Stimulated activated CD8-positive, alpha-beta memory T cell treated with anti-CD3 and anti-CD28 coated beads, Interleukin-4, amount 100 ng/mL, for 48 hours (primary cell): ENCODE measurements around the gene DENND1A.
"Not testable (repeated sequence)": the region's sequence is repeated elsewhere in the genome, so short reads cannot be mapped to it uniquely, and the experiment has no call there.

Experiments used
- DNase-seq: peaks from one replicate; pipeline ENCODE4 v3.0.0-alpha.2; 2020

The DENND1A gene

GRCh38 chr9:123642291-123643278 lies 287.3 kb downstream of the DENND1A start:
- DNase-seq, result no peak

- peak; percentile 26 for DNase-seq
These were observed 289.1 kb downstream of the DENND1A start for GRCh38 chr9:123640792-123641222.

GRCh38 chr9:123639743-123640142 lies 290.2 kb downstream of the DENND1A start:
- no peak for DNase-seq

- DNase-seq, result peak; percentile 32
These were observed 291.8 kb downstream of the DENND1A start for GRCh38 chr9:123637945-123638634.

- no peak for DNase-seq
These were observed 292.4 kb downstream of the DENND1A start for GRCh38 chr9:123637606-123637944.

GRCh38 chr9:123636805-123637204 lies 293.1 kb downstream of the DENND1A start:
- DNase-seq, result not testable (repeated sequence)

GRCh38 chr9:123631862-123632261 lies 298.1 kb downstream of the DENND1A start:
- DNase-seq, result no peak

GRCh38 chr9:123630233-123630632 lies 299.7 kb downstream of the DENND1A start:
- DNase-seq, result no peak

GRCh38 chr9:123629531-123629930 lies 300.4 kb downstream of the DENND1A start:
- DNase-seq, result no peak

GRCh38 chr9:123622711-123623241 lies 307.1 kb downstream of the DENND1A start:
- no peak for DNase-seq

- no peak for DNase-seq
These were observed 309.7 kb downstream of the DENND1A start for GRCh38 chr9:123620239-123620638.

GRCh38 chr9:123617952-123618678 lies 311.8 kb downstream of the DENND1A start:
- DNase-seq, result no peak

GRCh38 chr9:123617286-123617685 lies 312.6 kb downstream of the DENND1A start:
- DNase-seq, result no peak

GRCh38 chr9:123616707-123617106 lies 313.2 kb downstream of the DENND1A start:
- DNase-seq, result no peak

- DNase-seq, result no peak
These were observed 314.5 kb downstream of the DENND1A start for GRCh38 chr9:123615381-123615780.

GRCh38 chr9:123614306-123615263 lies 315.3 kb downstream of the DENND1A start:
- no peak for DNase-seq

GRCh38 chr9:123611226-123611625 lies 318.7 kb downstream of the DENND1A start:
- no peak for DNase-seq

GRCh38 chr9:123609844-123610243 lies 320.1 kb downstream of the DENND1A start:
- no peak for DNase-seq

GRCh38 chr9:123608104-123608503 lies 321.8 kb downstream of the DENND1A start:
- no peak for DNase-seq

GRCh38 chr9:123607479-123607878 lies 322.4 kb downstream of the DENND1A start:
- DNase-seq, result no peak

- no peak for DNase-seq
These were observed 323.8 kb downstream of the DENND1A start for GRCh38 chr9:123606141-123606540.

- no peak for DNase-seq
These were observed 324.6 kb downstream of the DENND1A start for GRCh38 chr9:123605286-123605685.
